ENCODE data around the gene MIOX. TPM values are rescaled to one million over a fixed set of nuclear protein-coding genes. Genes with fewer than 3 reads are reported as not detected.

The MIOX gene
- total RNA-seq, 4 donors from 2014 or later = not detected

DNA sequence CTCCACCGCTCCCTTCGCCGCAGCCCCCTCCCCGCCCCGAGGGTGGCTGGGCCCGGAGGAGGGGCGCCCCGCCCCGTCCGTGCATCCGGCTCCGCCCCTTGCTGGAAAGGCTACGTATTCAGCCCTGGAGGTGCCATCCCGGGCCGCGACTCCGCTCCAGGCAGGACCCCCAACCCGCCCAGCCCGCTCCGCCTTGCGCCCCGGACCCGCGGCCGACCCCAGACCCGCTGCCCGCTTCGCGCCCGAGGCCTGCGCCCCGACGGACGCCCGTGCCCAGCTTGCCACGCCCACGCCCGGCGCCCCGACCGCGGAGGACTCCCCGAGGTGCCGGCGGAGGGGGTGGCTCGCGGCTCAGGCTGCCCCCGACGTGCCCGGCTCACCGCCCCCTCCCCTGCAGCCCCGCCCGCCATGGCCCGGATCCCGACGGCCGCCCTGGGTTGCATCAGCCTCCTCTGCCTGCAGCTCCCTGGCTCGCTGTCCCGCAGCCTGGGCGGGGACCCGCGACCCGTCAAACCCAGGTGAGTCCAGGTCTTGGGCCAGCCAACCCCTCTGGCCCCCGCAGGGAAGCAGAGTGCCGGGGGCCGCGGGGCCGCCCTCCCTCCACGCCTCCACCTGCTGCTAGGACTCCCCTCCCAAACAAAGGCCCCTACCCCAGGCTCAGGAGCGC lies 5.1 kb upstream of the MIOX start, which contains the start of gene ADM2:
TSS of gene ADM2 (plus strand) at position 104 of the 667 bp plus-strand sequence. CDS start at position 409, 305 bp downstream.
- no peak for ATAC-seq (ENCODE audit: low FRiP score)
- no peak for DNase-seq (ENCODE audit: low spot score)
- TF ChIP-seq, protein P1, sequence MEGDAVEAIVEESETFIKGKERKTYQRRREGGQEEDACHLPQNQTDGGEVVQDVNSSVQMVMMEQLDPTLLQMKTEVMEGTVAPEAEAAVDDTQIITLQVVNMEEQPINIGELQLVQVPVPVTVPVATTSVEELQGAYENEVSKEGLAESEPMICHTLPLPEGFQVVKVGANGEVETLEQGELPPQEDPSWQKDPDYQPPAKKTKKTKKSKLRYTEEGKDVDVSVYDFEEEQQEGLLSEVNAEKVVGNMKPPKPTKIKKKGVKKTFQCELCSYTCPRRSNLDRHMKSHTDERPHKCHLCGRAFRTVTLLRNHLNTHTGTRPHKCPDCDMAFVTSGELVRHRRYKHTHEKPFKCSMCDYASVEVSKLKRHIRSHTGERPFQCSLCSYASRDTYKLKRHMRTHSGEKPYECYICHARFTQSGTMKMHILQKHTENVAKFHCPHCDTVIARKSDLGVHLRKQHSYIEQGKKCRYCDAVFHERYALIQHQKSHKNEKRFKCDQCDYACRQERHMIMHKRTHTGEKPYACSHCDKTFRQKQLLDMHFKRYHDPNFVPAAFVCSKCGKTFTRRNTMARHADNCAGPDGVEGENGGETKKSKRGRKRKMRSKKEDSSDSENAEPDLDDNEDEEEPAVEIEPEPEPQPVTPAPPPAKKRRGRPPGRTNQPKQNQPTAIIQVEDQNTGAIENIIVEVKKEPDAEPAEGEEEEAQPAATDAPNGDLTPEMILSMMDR (IDR thresholded peaks at IDR 0.05) = no peak

GRCh38 chr22:50482107-50483074 lies 4.3 kb upstream of the MIOX start:
- ATAC-seq (ENCODE audit: low FRiP score) = no peak
- DNase-seq (ENCODE audit: low spot score) = no peak
- TF ChIP-seq, protein P1 (IDR thresholded peaks at IDR 0.05) = no peak

DNA sequence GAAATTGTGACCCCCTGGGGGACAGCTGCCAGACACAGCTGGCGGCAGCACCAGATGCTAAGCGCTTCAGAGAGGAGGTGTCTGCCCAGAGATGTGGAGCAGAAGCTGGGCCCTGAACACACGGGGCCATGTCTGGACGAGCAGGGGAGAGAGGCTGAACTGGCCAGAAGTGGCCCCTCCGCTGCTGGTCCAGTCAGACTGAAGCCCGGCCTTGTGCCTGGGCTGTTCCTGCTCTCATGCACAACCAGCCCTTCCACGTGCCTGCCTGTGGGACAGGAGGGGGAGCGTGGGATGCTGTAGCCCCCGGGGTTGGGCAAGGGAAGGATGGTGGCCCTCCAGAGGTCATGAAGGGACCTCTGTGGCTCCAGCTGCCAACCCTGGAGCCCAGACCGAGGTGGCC lies 3.6 kb upstream of the MIOX start:
- TF ChIP-seq, protein P1 (IDR thresholded peaks at IDR 0.05) = no peak
- ATAC-seq (ENCODE audit: low FRiP score) (no peak), DNase-seq (ENCODE audit: low spot score) (no peak)

- DNase-seq (ENCODE audit: low spot score) (no peak), ATAC-seq (ENCODE audit: low FRiP score) (no peak)
- TF ChIP-seq, protein P1 (IDR thresholded peaks at IDR 0.05) = no peak
Measured at GRCh38 chr22:50483556-50483955, 3.1 kb upstream of the MIOX start.

DNA sequence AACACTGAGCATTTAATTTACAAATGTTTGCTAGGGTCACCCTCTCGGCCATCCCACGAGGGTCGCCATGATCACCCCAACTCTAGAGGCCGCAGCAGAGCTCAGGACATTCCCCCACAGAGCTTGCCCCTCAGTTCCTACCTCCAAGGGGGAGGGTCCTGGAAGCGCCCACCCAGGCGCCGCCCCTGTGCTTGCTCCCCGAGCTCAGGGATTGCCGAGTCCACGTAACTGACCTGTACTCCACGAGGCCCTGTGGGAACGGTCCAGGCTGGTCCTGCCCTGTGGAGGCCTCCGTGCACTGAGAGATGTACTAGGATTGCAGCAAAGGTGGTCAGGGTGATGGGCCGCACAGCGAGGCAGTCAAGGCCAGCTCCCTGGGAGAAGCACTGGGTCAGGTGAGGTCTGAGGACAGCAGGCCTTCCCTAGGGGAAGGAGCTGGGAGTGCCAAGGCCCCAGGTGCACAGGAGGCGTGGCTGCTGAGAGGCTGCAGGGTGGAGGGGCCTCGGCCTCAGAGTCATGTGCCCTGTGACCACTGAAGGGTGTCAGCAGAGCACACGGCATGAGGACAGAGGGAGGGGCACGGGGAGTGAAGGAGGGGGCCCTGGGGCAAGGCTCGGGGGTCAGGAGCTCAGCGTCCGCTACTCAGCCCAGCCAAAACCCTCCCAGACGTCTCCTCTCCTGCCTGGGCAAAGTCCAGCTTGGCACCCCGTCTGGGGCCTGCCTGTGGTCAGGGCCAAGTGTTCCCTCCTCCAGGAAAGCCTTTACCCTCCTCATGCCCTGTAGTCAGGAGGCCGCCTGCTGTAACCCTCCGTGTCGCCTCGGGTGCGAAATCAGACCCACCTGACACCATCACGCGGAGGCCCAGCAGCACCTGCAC lies 2.4 kb upstream of the MIOX start:
- ATAC-seq (ENCODE audit: low FRiP score) (no peak), DNase-seq (ENCODE audit: low spot score) (no peak)
- TF ChIP-seq, protein P1 (IDR thresholded peaks at IDR 0.05) = no peak

DNA sequence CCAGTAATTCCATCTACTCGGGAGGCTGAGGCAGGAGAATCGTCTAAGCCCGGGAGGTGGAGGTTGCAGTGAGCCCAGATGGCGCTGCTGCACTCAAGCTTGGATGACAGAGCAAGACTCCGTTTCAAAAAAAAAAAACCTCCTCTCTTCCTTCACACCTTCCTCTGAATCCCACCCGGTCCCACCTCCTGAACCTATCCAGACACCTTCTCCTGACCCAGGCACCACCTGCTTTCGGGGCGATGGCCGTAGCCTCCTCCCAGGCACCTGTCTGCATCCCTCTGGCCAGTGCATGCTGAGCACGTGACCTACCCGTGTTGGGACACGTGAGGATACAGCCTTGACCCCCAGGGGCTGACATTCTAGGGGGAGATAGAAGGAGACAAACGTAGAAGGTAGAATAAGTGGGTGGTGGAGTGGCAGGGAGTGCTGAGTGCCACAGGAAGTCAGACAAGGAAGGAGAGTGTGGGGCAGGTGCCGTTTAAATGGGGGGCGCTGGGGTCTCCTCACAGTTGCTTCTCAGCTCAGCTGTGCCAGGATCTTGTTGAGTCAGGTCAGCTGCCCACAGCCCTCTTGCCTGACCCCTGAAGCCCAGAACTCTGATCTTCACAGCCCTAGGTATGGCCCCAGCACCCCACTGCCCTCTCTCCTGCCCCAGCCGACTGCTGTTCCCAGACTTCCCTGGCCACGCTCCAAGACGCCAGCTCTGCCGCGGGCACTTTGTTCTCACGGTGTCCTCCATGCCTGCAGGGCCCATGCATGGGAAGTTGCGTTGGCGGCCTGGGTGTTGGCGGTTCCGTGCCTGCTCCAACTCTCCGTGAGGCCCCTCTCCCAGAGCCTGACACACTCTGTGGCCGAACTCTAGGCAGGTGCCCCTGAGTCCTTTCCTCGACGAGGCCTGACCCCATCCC lies 1.2 kb upstream of the MIOX start:
- no peak for DNase-seq (ENCODE audit: low spot score)
- TF ChIP-seq, protein P1 (IDR thresholded peaks at IDR 0.05) = no peak
- ATAC-seq (ENCODE audit: low FRiP score) = no peak

Data from omental fat pad (tissue), 4 donors.